ENCODE measurements around the gene EXOSC1. TPM values are rescaled to one million over a fixed set of nuclear protein-coding genes. Genes with fewer than 3 reads are reported as not detected.
A peak's percentile ranks its signal among the peaks of the same experiment; 100 is the strongest.

The EXOSC1 gene
- total RNA-seq, 1 experiment from 2014 or later = 27.0 TPM

GRCh38 chr10:97434055-97434454 lies 11.8 kb downstream of the EXOSC1 start:
- no peaks in the 10 kb centered on the region for H3K27me3 ChIP-seq (ENCODE audit: insufficient read depth, low read depth)
- no peak overlapping the region for H2AFZ ChIP-seq
- POLR2A ChIA-PET (ENCODE audit: unreplicated experiment) = no interaction called here
- H3K36me3 ChIP-seq (ENCODE audit: low read depth) = peaks cover 6% of the 10 kb centered on the region; the same call in 1 of the 2 replicates
- H4K20me1 ChIP-seq (ENCODE audit: insufficient read depth) = peaks cover 5% of the 10 kb centered on the region; the same call in 1 of the 2 replicates
- no peaks in the 10 kb centered on the region for H3K9me2 ChIP-seq (ENCODE audit: insufficient read depth)
- no peak for DNase-seq
- peaks cover 12% of the 10 kb centered on the region for H3K79me2 ChIP-seq (ENCODE audit: low read depth)
- H3F3A ChIP-seq (ENCODE audit: insufficient read depth, low read depth) = peaks cover 37% of the 10 kb centered on the region
- H3K4me3 ChIP-seq = no peak overlapping the region
- H3K27ac ChIP-seq = no peak overlapping the region
- CTCF ChIA-PET = no interaction called here
- no TSS peak for BruUV-seq (replicated peaks)
- H3K9me3 ChIP-seq (ENCODE audit: insufficient read depth, low read depth) = no peaks in the 10 kb centered on the region
- H3K4me1 ChIP-seq (replicated peaks; ENCODE audit: insufficient read depth) = no peaks in the 10 kb centered on the region
- no peak overlapping the region for H3K4me2 ChIP-seq
- no peak for TF ChIP-seq CTCF (conservative IDR thresholded peaks at IDR 0.05)
- no peak for TF ChIP-seq EZH2 (IDR thresholded peaks at IDR 0.05; ENCODE audit: low read depth)
- intact Hi-C loops (cut with micrococcal nuclease; ENCODE audit: unreplicated experiment) = no loop called here

- H3K36me3 ChIP-seq (ENCODE audit: low read depth) = peaks cover 6% of the 10 kb centered on the region; the same call in 1 of the 2 replicates
- H3K27me3 ChIP-seq (ENCODE audit: insufficient read depth, low read depth) = no peaks in the 10 kb centered on the region
- peak overlapping the region; percentile 95 for H3K4me2 ChIP-seq
- peaks cover 18% of the 10 kb centered on the region for H4K20me1 ChIP-seq (ENCODE audit: insufficient read depth)
- peaks cover 12% of the 10 kb centered on the region for H3K4me1 ChIP-seq (replicated peaks; ENCODE audit: insufficient read depth)
- TF ChIP-seq EZH2 (IDR thresholded peaks at IDR 0.05; ENCODE audit: low read depth) = no peak
- TF ChIP-seq CTCF (conservative IDR thresholded peaks at IDR 0.05) = no peak
- H3K4me3 ChIP-seq = peak overlapping the region; percentile 84; the same call in 1 of the 2 replicates
- H3F3A ChIP-seq (ENCODE audit: insufficient read depth, low read depth) = peaks cover 38% of the 10 kb centered on the region
- H3K9me3 ChIP-seq (ENCODE audit: insufficient read depth, low read depth) = no peaks in the 10 kb centered on the region
- H3K9me2 ChIP-seq (ENCODE audit: insufficient read depth) = no peaks in the 10 kb centered on the region
- POLR2A ChIA-PET (ENCODE audit: unreplicated experiment) = no interaction called here
- H3K27ac ChIP-seq = no peak overlapping the region
- intact Hi-C loops (cut with micrococcal nuclease; ENCODE audit: unreplicated experiment) = no loop called here
- H2AFZ ChIP-seq = no peak overlapping the region
- no TSS peak for BruUV-seq (replicated peaks)
- CTCF ChIA-PET = no interaction called here
- no peak for DNase-seq
- H3K79me2 ChIP-seq (ENCODE audit: low read depth) = peaks cover 41% of the 10 kb centered on the region
These were observed 17.2 kb downstream of the EXOSC1 start for GRCh38 chr10:97428572-97428981.

GRCh38 chr10:97427571-97428179 lies 18.1 kb downstream of the EXOSC1 start:
- TF ChIP-seq CTCF (conservative IDR thresholded peaks at IDR 0.05) (no peak), EZH2 (IDR thresholded peaks at IDR 0.05; ENCODE audit: low read depth) (no peak)
- Histone ChIP-seq H2AFZ (no peak overlapping the region), H3K79me2 (ENCODE audit: low read depth) (peaks cover 41% of the 10 kb centered on the region), H3K27me3 (ENCODE audit: insufficient read depth, low read depth) (no peaks in the 10 kb centered on the region), H3F3A (ENCODE audit: insufficient read depth, low read depth) (peaks cover 38% of the 10 kb centered on the region), H3K4me2 (peak overlapping the region; percentile 95), H3K4me3 (peak overlapping the region; percentile 84), H3K27ac (peak overlapping the region; percentile 29; the same call in 1 of the 2 replicates), H3K9me2 (ENCODE audit: insufficient read depth) (no peaks in the 10 kb centered on the region), H3K9me3 (ENCODE audit: insufficient read depth, low read depth) (no peaks in the 10 kb centered on the region), H3K36me3 (ENCODE audit: low read depth) (peaks cover 6% of the 10 kb centered on the region; the same call in 1 of the 2 replicates), H3K4me1 (replicated peaks; ENCODE audit: insufficient read depth) (peaks cover 12% of the 10 kb centered on the region), H4K20me1 (ENCODE audit: insufficient read depth) (peaks cover 18% of the 10 kb centered on the region)
- POLR2A ChIA-PET (ENCODE audit: unreplicated experiment) = no interaction called here
- intact Hi-C loops (cut with micrococcal nuclease; ENCODE audit: unreplicated experiment) = loop anchor here (2.0 kb wide), 1 partner anchor 27 kb away; the partner anchor contains the start of gene RRP12
- peak; percentile 51 to 55 for DNase-seq
- BruUV-seq (replicated peaks) = TSS peak; percentile 50
- CTCF ChIA-PET = interaction anchor here (0.7 kb wide), 1 partner anchor 296 kb away, joined by 3 read pairs; no protein-coding TSS in a partner anchor

Measured in PC-9 (cell line).